K562 (cell line): Measurements from ENCODE around the gene FAM83F. TPM values are rescaled to one million over a fixed set of nuclear protein-coding genes. Genes with fewer than 3 reads are reported as not detected.

Experiments
- ATAC-seq: fragments of 200-7000 bp; cut with Tn5 transposase; 3 replicates; pipeline ENCODE4 v1.9.1; 2020; ENCODE audit warnings: moderate library complexity
- BruUV-seq: library from RNA; stranded (reverse); fragments of 400-500 nt; replicated peaks from 2 replicates; lab custom pipeline; 2021; lab: Mats Ljungman, UMichigan
- CTCF ChIA-PET: fragments of 300-600 bp; formaldehyde crosslinking; extraction: SDS; loops from one replicate; lab custom pipeline; 2021; ENCODE audit warnings: low intra/inter-chr PET ratio; lab: Yijun Ruan, JAX
- POLR2A ChIA-PET: fragments of 300-600, 350-650 bp; sonication (Branson Sonifier 250); formaldehyde crosslinking; extraction: SDS; loops from one replicate; lab custom pipeline; 2021; ENCODE audit warnings: antibody characterized with exemption, inconsistent platforms; lab: Yijun Ruan, JAX
- DNase-seq, 4 experiments: peaks; one replicate each; pipeline versions ENCODE4 v3.0.0 to v3.0.0-alpha.2; 2011 to 2018; ENCODE audit warnings: low spot score in 3 of 4, mixed read lengths in 3 of 4; ENCODE audit errors: extremely low read depth in 1 of 4
- FAIRE-seq: peaks from 2 replicates; lab custom pipeline; 2011; peaks lifted over from hg19 to GRCh38; lab: Jason Lieb, UNC
- H2AFZ ChIP-seq: 2 replicates; pipeline ENCODE4 v1.6.0; 2011; ENCODE audit warnings: low read depth, low read length, control low read depth, inconsistent platforms
- H3K27ac ChIP-seq: fragments of 200-600 bp; 3 replicates; pipeline ENCODE4 v1.8.0; 2011; ENCODE audit warnings: low read depth, mild to moderate bottlenecking, control low read depth, inconsistent platforms, low read length, moderate library complexity, mixed read lengths; ENCODE audit errors: extremely low read depth
- H3K27me3 ChIP-seq, 2 experiments: fragments of 300-600 bp in 1 of 2; 2 replicates in 1 of 2; 3 replicates in 1 of 2; pipeline versions ENCODE4 v1.6.0 to v1.8.0; 2011; ENCODE audit warnings: inconsistent platforms in 2 of 2, low read length in 2 of 2, mild to moderate bottlenecking in 1 of 2, mixed read lengths in 1 of 2, moderate library complexity in 1 of 2; ENCODE audit not compliant: control insufficient read depth in 2 of 2, insufficient read depth in 2 of 2
- H3K36me3 ChIP-seq: fragments of 300-600 bp; 3 replicates; pipeline ENCODE4 v1.8.0; 2011; ENCODE audit warnings: mild to moderate bottlenecking, low read length, inconsistent platforms; ENCODE audit not compliant: control insufficient read depth, insufficient read depth
- H3K4me1 ChIP-seq, 2 experiments: fragments of 200-600 bp in 1 of 2; replicated peaks in 1 of 2; 2 replicates in 1 of 2; 3 replicates in 1 of 2; pipeline versions ENCODE4 v1.5.1 to v1.8.0; 2011; ENCODE audit warnings: inconsistent platforms in 2 of 2, low read length in 2 of 2, mild to moderate bottlenecking in 1 of 2, mixed read lengths in 1 of 2, moderate library complexity in 1 of 2; ENCODE audit not compliant: control insufficient read depth in 2 of 2, insufficient read depth in 2 of 2
- H3K4me2 ChIP-seq: 2 replicates; pipeline ENCODE4 v1.6.1; 2011; ENCODE audit warnings: low read length, control low read depth, inconsistent platforms, mixed read lengths; ENCODE audit not compliant: insufficient read depth
- H3K4me3 ChIP-seq: fragments of 200-600 bp; sonication (generic), shearing (Covaris generic); 2 replicates; pipeline ENCODE4 v1.5.1; 2016; ENCODE audit warnings: control low read depth, inconsistent platforms
- H3K79me2 ChIP-seq: fragments of 200-600 bp; 3 replicates; pipeline ENCODE4 v1.8.0; 2011; ENCODE audit warnings: low read length, inconsistent platforms; ENCODE audit not compliant: control insufficient read depth, insufficient read depth
- H3K9ac ChIP-seq, 2 experiments: 2 replicates each; pipeline versions ENCODE4 v1.6.0 to v1.6.1; 2011; ENCODE audit warnings: low read depth in 2 of 2, low read length in 2 of 2, control low read depth in 1 of 2, inconsistent platforms in 1 of 2, mild to moderate bottlenecking in 1 of 2, mixed read lengths in 1 of 2; ENCODE audit not compliant: insufficient read depth in 1 of 2
- H3K9me1 ChIP-seq: one replicate; pipeline ENCODE4 v1.6.0; 2011; ENCODE audit warnings: inconsistent platforms, mild to moderate bottlenecking, low read length, moderate library complexity; ENCODE audit not compliant: control insufficient read depth, insufficient read depth
- H3K9me3 ChIP-seq: replicated peaks from 2 replicates; pipeline ENCODE4 v1.5.1; 2011; ENCODE audit warnings: low read depth, low read length, inconsistent platforms; ENCODE audit not compliant: control insufficient read depth, insufficient read depth
- H4K20me1 ChIP-seq: replicated peaks from 2 replicates; pipeline ENCODE4 v1.6.1; 2011; ENCODE audit warnings: low read length, inconsistent platforms, mixed read lengths; ENCODE audit not compliant: control insufficient read depth, insufficient read depth
- CHD7 ChIP-seq: fragments of 200-600 bp; sonication (generic); IDR thresholded peaks from one replicate; pipeline ENCODE4 v1.6.1; 2012; ENCODE audit warnings: mild to moderate bottlenecking, low read depth, low read length, inconsistent platforms
- ZBTB33 ChIP-seq: sonication (generic); formaldehyde crosslinking; IDR thresholded peaks from 2 replicates; pipeline ENCODE4 v1.8.1; 2023; ENCODE audit warnings: mild to moderate bottlenecking, missing genetic modification reagents
- WGBS: fragments of 100-300 bp; shearing (Covaris generic); methylation state at CpG from one replicate; pipeline ENCODE4 v1.1.6; 2016; ENCODE audit warnings: low coverage, mixed read lengths; ENCODE audit not compliant: insufficient coverage; ENCODE audit errors: missing lambda C conversion rate; 5-methylcytosine and 5-hydroxymethylcytosine counted together
- in situ Hi-C: fragments of 300-500 bp; cut with MboI; formaldehyde crosslinking; loops from 4 replicates; pipeline ENCODE4 v1.15.0; 2018; ENCODE audit warnings: inconsistent platforms, mixed read lengths
- intact Hi-C: fragments of 100-400 bp; cut with micrococcal nuclease; formaldehyde crosslinking; loops from 2 replicates; pipeline ENCODE4 v1.14.2; 2022
- polyA plus RNA-seq, 8 experiments: library from polyadenylated mRNA; depleted of rRNA in 4 of 8; stranded (reverse) in 5 of 8; unstranded in 3 of 8; fragments of >200 nt; fragmentation: Nextera tagmentation in 2 of 8; fragmentation: Illumina TruSeq in 1 of 8; extraction: Ambion mirVana in 2 of 8; extraction: Trizol in 1 of 8; gene quantifications; 2 replicates each; pipeline versions ENCODE4 v1.2.1 to v1.2.3, GENCODE V29; 2011 to 2014; ENCODE audit warnings: inconsistent platforms in 1 of 8, missing spikeins in 1 of 8
- total RNA-seq, 7 experiments: library from RNA; depleted of rRNA in 6 of 7; stranded (reverse); fragments of >200 nt in 6 of 7; fragmentation: Illumina TruSeq in 2 of 7; extraction: Trizol in 2 of 7; gene quantifications; 2 replicates each; pipeline versions ENCODE4 v1.2.1 to v1.2.3, GENCODE V29; 2011 to 2021; ENCODE audit warnings: low replicate concordance in 1 of 7

The FAM83F gene
- total and polyA plus RNA-seq, 9 of the 15 experiments (the other 6 are each of a cell fraction or from before 2014, with no cell fraction given), result under 0.01 to 0.13 (median 0.04) TPM; not detected in 1

- CTCF ChIA-PET, result no interaction called here
- intact Hi-C loops, result loop anchor here (5.0 kb wide), 1 partner anchor 464 kb away; no protein-coding TSS in a partner anchor
- no peaks in the 10 kb centered on the region for H3K9me3 ChIP-seq
- H3K79me2 ChIP-seq, result no peaks in the 10 kb centered on the region
- POLR2A ChIA-PET, result interaction anchor here (0.5 to 0.9 kb wide), 5 partner anchors 18 to 497 kb away, joined by 3 read pairs; no protein-coding TSS in a partner anchor
- ATAC-seq, result no peak
- in situ Hi-C loops, result no loop called here
- DNase-seq, result no peak
- peak overlapping the region in 1 of 2 experiments; percentile 5; a peak in 1 of 4 replicates for H3K9ac ChIP-seq
- no peak overlapping the region for H3K4me3 ChIP-seq
- peaks cover 4 to 15% of the 10 kb centered on the region in 2 experiments; a peak in 4 of 5 replicates for H3K4me1 ChIP-seq
- no peaks in the 10 kb centered on the region for H4K20me1 ChIP-seq
- BruUV-seq, result no TSS peak
- no peak overlapping the region for H2AFZ ChIP-seq
- no peaks in the 10 kb centered on the region for H3K9me1 ChIP-seq
- H3K4me2 ChIP-seq, result no peak overlapping the region
- H3K27ac ChIP-seq, result no peak overlapping the region
- H3K36me3 ChIP-seq, result no peaks in the 10 kb centered on the region; the same call in 2 of the 3 replicates
- FAIRE-seq, result no peak
- WGBS, result 76% methylated on average over 18 of the region's 34 CpGs
- no peaks in the 10 kb centered on the region for H3K27me3 ChIP-seq
- TF ChIP-seq ZBTB33 (CRISPR knock-in tag) (peak; percentile 67), CHD7 (no peak)
These were observed 26.7 kb downstream of the FAM83F start for GRCh38 chr22:40021401-40022000.
